ENCODE measurements around the gene FRMPD2. TPM values are rescaled to one million over a fixed set of nuclear protein-coding genes. Genes with fewer than 3 reads are reported as not detected.

Gene FRMPD2
- total and polyA plus RNA-seq, 4 donors: 0.28 TPM; not detected in 3

- TF ChIP-seq HNF4A (conservative IDR thresholded peaks at IDR 0.05) (no peak), JUND (IDR thresholded peaks at IDR 0.05) (no peak), SP1 (IDR thresholded peaks at IDR 0.05) (no peak), HNF4G (IDR thresholded peaks at IDR 0.05) (no peak), RAD21 (IDR thresholded peaks at IDR 0.05) (no peak), EGR1 (IDR thresholded peaks at IDR 0.05; ENCODE audit: low read depth in 2 of 2) (no peak), FOXA1 (IDR thresholded peaks at IDR 0.05) (no peak), NR2F2 (IDR thresholded peaks at IDR 0.05) (no peak), TAF1 (conservative IDR thresholded peaks at IDR 0.05) (no peak), YY1 (IDR thresholded peaks at IDR 0.05) (no peak), ZBTB33 (IDR thresholded peaks at IDR 0.05) (no peak), FOXA2 (IDR thresholded peaks at IDR 0.05) (no peak), RXRA (IDR thresholded peaks at IDR 0.05) (no peak), ATF3 (IDR thresholded peaks at IDR 0.05) (no peak), GABPA (IDR thresholded peaks at IDR 0.05 in 1 of 2, conservative IDR thresholded peaks at IDR 0.05 in 1 of 2) (no peak)
- TF ChIP-seq, protein P1, sequence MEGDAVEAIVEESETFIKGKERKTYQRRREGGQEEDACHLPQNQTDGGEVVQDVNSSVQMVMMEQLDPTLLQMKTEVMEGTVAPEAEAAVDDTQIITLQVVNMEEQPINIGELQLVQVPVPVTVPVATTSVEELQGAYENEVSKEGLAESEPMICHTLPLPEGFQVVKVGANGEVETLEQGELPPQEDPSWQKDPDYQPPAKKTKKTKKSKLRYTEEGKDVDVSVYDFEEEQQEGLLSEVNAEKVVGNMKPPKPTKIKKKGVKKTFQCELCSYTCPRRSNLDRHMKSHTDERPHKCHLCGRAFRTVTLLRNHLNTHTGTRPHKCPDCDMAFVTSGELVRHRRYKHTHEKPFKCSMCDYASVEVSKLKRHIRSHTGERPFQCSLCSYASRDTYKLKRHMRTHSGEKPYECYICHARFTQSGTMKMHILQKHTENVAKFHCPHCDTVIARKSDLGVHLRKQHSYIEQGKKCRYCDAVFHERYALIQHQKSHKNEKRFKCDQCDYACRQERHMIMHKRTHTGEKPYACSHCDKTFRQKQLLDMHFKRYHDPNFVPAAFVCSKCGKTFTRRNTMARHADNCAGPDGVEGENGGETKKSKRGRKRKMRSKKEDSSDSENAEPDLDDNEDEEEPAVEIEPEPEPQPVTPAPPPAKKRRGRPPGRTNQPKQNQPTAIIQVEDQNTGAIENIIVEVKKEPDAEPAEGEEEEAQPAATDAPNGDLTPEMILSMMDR (IDR thresholded peaks at IDR 0.05; ENCODE audit: low read depth, low read length, missing input control): no peak
- TF ChIP-seq, protein P2, sequence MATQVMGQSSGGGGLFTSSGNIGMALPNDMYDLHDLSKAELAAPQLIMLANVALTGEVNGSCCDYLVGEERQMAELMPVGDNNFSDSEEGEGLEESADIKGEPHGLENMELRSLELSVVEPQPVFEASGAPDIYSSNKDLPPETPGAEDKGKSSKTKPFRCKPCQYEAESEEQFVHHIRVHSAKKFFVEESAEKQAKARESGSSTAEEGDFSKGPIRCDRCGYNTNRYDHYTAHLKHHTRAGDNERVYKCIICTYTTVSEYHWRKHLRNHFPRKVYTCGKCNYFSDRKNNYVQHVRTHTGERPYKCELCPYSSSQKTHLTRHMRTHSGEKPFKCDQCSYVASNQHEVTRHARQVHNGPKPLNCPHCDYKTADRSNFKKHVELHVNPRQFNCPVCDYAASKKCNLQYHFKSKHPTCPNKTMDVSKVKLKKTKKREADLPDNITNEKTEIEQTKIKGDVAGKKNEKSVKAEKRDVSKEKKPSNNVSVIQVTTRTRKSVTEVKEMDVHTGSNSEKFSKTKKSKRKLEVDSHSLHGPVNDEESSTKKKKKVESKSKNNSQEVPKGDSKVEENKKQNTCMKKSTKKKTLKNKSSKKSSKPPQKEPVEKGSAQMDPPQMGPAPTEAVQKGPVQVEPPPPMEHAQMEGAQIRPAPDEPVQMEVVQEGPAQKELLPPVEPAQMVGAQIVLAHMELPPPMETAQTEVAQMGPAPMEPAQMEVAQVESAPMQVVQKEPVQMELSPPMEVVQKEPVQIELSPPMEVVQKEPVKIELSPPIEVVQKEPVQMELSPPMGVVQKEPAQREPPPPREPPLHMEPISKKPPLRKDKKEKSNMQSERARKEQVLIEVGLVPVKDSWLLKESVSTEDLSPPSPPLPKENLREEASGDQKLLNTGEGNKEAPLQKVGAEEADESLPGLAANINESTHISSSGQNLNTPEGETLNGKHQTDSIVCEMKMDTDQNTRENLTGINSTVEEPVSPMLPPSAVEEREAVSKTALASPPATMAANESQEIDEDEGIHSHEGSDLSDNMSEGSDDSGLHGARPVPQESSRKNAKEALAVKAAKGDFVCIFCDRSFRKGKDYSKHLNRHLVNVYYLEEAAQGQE (IDR thresholded peaks at IDR 0.05): no peak
- 86% methylated on average over 6 of the region's 6 CpGs for WGBS
- Histone ChIP-seq H3K9ac (ENCODE audit: low read depth in 1 of 2, low read length in 2 of 2) (no peak overlapping the region), H3K36me3 (ENCODE audit: control insufficient read depth in 4 of 4, insufficient read depth in 3 of 4, low read depth in 1 of 4, low read length in 3 of 4) (no peaks in the 10 kb centered on the region), H3K4me3 (ENCODE audit: low read depth in 1 of 3, low read length in 3 of 3) (no peak overlapping the region), H3K27ac (ENCODE audit: low read depth in 1 of 2, low read length in 2 of 2) (no peak overlapping the region), H3K4me1 (ENCODE audit: control insufficient read depth in 4 of 4, insufficient read depth in 4 of 4, low read length in 3 of 4) (no peaks in the 10 kb centered on the region), H3K27me3 (ENCODE audit: control insufficient read depth in 4 of 4, insufficient read depth in 4 of 4, low read length in 3 of 4) (no peaks in the 10 kb centered on the region), H3K9me3 (ENCODE audit: control insufficient read depth in 4 of 4, low read length in 3 of 4) (no peaks in the 10 kb centered on the region)
- no peak for DNase-seq (ENCODE audit: low spot score)
Observed at GRCh38 chr10:48249004-48249762, 25.3 kb downstream of the FRMPD2 start.
